ENCODE results near the gene FRMPD4.

- TF ChIP-seq CTCF (IDR thresholded peaks at IDR 0.05) (no peak), EP300 (IDR thresholded peaks at IDR 0.05) (no peak)
These were observed 191.2 kb downstream of the FRMPD4 start for GRCh38 chrX:12329476-12329875.
